ENCODE data around the gene ZP1.

- TF ChIP-seq SUZ12 (IDR thresholded peaks at IDR 0.05; ENCODE audit: extremely low read depth, insufficient read depth, insufficient read length) (no peak), ZNF274 (IDR thresholded peaks at IDR 0.05; ENCODE audit: low read depth, low read length) (no peak)
These were observed 11.8 kb downstream of the ZP1 start for GRCh38 chr11:60879104-60879503.
